Measurements from ENCODE around the gene DHRSX. TPM values are rescaled to one million over a fixed set of nuclear protein-coding genes. Genes with fewer than 3 reads are reported as not detected.
"Not testable (repeated sequence)": the region's sequence is repeated elsewhere in the genome, so short reads cannot be mapped to it uniquely, and the experiment has no call there.

The DHRSX gene
- total and polyA plus RNA-seq, 7 experiments from 2014 or later, result 15.0 to 26.2 (median 17.6) TPM

GRCh38 chrX:2512501-2512900 is 11.7 kb upstream of the DHRSX start:
- ChIA-PET POLR2A (no interaction called here), CTCF (no interaction called here)
- DNase-seq, result no peak
- Histone ChIP-seq H3K9me3 (ENCODE audit: control insufficient read depth in 2 of 3, low read length in 3 of 3) (no peaks in the 10 kb centered on the region), H3K4me1 (ENCODE audit: control insufficient read depth in 2 of 2, insufficient read depth in 2 of 2, low read length in 2 of 2) (no peaks in the 10 kb centered on the region), H3K27me3 (ENCODE audit: control insufficient read depth in 2 of 2, insufficient read depth in 2 of 2, low read length in 2 of 2) (no peaks in the 10 kb centered on the region), H3K36me3 (ENCODE audit: control insufficient read depth in 2 of 3, insufficient read depth in 3 of 3, low read length in 3 of 3) (no peaks in the 10 kb centered on the region), H3K27ac (ENCODE audit: low read depth, low read length) (no peak overlapping the region), H3K4me3 (ENCODE audit: low read length) (no peak overlapping the region)
- intact Hi-C loops (cut with micrococcal nuclease), result no loop called here
- peaks cover 0 to 7% (median 0%) of the 10 kb centered on the region in 5 donors for H3K27me3 Mint-ChIP-seq
- no peak overlapping the region for H3K27ac Mint-ChIP-seq
- ATAC-seq, result no peak
- H3K36me3 Mint-ChIP-seq, result no peaks in the 10 kb centered on the region
- no peaks in the 10 kb centered on the region for H3K9me3 Mint-ChIP-seq
- H3K4me3 Mint-ChIP-seq, result no peak overlapping the region
- H3K4me1 Mint-ChIP-seq, result peaks cover 0 to 5% (median 4%) of the 10 kb centered on the region in 7 donors

DNA sequence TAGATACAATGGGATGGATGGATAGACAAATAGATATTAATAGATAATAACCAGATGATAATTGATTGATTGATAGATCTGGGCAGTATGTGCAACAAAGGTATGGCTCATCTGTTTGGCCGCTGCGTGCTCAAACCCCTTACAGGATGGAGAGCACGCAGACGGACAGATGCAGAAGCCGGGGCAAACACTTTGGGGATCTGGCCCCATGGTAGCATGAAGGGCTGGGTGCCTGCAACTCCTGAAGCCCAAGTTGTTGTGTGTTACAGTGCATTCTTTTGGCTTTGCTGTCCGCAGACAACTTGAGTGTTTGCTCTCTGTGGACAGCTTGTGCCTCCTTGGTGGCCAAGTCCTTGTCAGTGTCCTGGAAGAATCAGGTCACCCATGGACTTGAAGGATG is 10.6 kb upstream of the DHRSX start:
- peaks cover 0 to 5% (median 0%) of the 10 kb centered on the region in 7 donors for H3K4me1 Mint-ChIP-seq

GRCh38 chrX:2508648-2509335 is 8.0 kb upstream of the DHRSX start:
- Mint-ChIP-seq H3K4me1 (peaks cover 0 to 5% (median 0%) of the 10 kb centered on the region in 7 donors), H3K9me3 (no peaks in the 10 kb centered on the region), H3K27me3 (peaks cover 0 to 4% (median 0%) of the 10 kb centered on the region in 5 donors), H3K27ac (peak overlapping the region in 1 of 9 donors; percentile 1), H3K36me3 (no peaks in the 10 kb centered on the region), H3K4me3 (no peak overlapping the region)
- intact Hi-C loops (cut with micrococcal nuclease), result no loop called here
- DNase-seq (no peak), ATAC-seq (no peak)
- no peak overlapping the region for H3K27ac ChIP-seq (ENCODE audit: low read depth, low read length)
- H3K4me1 ChIP-seq (ENCODE audit: control insufficient read depth in 2 of 2, insufficient read depth in 2 of 2, low read length in 2 of 2), result no peaks in the 10 kb centered on the region
- ChIA-PET CTCF (no interaction called here), POLR2A (no interaction called here)
- no peaks in the 10 kb centered on the region for H3K36me3 ChIP-seq (ENCODE audit: control insufficient read depth in 2 of 3, insufficient read depth in 3 of 3, low read length in 3 of 3)
- no peaks in the 10 kb centered on the region for H3K9me3 ChIP-seq (ENCODE audit: control insufficient read depth in 2 of 3, low read length in 3 of 3)
- no peak overlapping the region for H3K4me3 ChIP-seq (ENCODE audit: low read length)
- H3K27me3 ChIP-seq (ENCODE audit: control insufficient read depth in 2 of 2, insufficient read depth in 2 of 2, low read length in 2 of 2), result no peaks in the 10 kb centered on the region

More for the DNA sequence above, 10.6 kb upstream of the DHRSX start:
- Histone ChIP-seq H3K27me3 (ENCODE audit: control insufficient read depth in 2 of 2, insufficient read depth in 2 of 2, low read length in 2 of 2) (no peaks in the 10 kb centered on the region), H3K4me1 (ENCODE audit: control insufficient read depth in 2 of 2, insufficient read depth in 2 of 2, low read length in 2 of 2) (no peaks in the 10 kb centered on the region), H3K36me3 (ENCODE audit: control insufficient read depth in 2 of 3, insufficient read depth in 3 of 3, low read length in 3 of 3) (no peaks in the 10 kb centered on the region), H3K27ac (ENCODE audit: low read depth, low read length) (no peak overlapping the region), H3K9me3 (ENCODE audit: control insufficient read depth in 2 of 3, low read length in 3 of 3) (no peaks in the 10 kb centered on the region), H3K4me3 (ENCODE audit: low read length) (no peak overlapping the region)
- DNase-seq (no peak), ATAC-seq (no peak)
- Mint-ChIP-seq H3K36me3 (no peaks in the 10 kb centered on the region), H3K9me3 (no peaks in the 10 kb centered on the region), H3K4me3 (no peak overlapping the region), H3K27ac (no peak overlapping the region), H3K27me3 (peaks cover 0 to 7% (median 0%) of the 10 kb centered on the region in 5 donors)
- ChIA-PET POLR2A (no interaction called here), CTCF (no interaction called here)
- intact Hi-C loops (cut with micrococcal nuclease), result no loop called here

- H3K27ac Mint-ChIP-seq, result peak overlapping the region in 1 of 9 donors; percentile 14
- H3K4me1 ChIP-seq (ENCODE audit: control insufficient read depth in 2 of 2, insufficient read depth in 2 of 2, low read length in 2 of 2), result no peaks in the 10 kb centered on the region
- no peak for ATAC-seq
- H3K27ac ChIP-seq (ENCODE audit: low read depth, low read length), result no peak overlapping the region
- H3K4me3 Mint-ChIP-seq, result no peak overlapping the region
- H3K9me3 Mint-ChIP-seq, result no peaks in the 10 kb centered on the region
- peaks cover 0 to 4% (median 0%) of the 10 kb centered on the region in 5 donors for H3K27me3 Mint-ChIP-seq
- no peaks in the 10 kb centered on the region for H3K36me3 ChIP-seq (ENCODE audit: control insufficient read depth in 2 of 3, insufficient read depth in 3 of 3, low read length in 3 of 3)
- no peak for DNase-seq
- ChIA-PET POLR2A (no interaction called here), CTCF (no interaction called here)
- H3K9me3 ChIP-seq (ENCODE audit: control insufficient read depth in 2 of 3, low read length in 3 of 3), result no peaks in the 10 kb centered on the region
- no peak overlapping the region for H3K4me3 ChIP-seq (ENCODE audit: low read length)
- H3K36me3 Mint-ChIP-seq, result no peaks in the 10 kb centered on the region
- H3K27me3 ChIP-seq (ENCODE audit: control insufficient read depth in 2 of 2, insufficient read depth in 2 of 2, low read length in 2 of 2), result no peaks in the 10 kb centered on the region
- peaks cover 0 to 5% (median 0%) of the 10 kb centered on the region in 7 donors for H3K4me1 Mint-ChIP-seq
- intact Hi-C loops (cut with micrococcal nuclease), result no loop called here
Observed at GRCh38 chrX:2507904-2508627, 7.3 kb upstream of the DHRSX start.

DNA sequence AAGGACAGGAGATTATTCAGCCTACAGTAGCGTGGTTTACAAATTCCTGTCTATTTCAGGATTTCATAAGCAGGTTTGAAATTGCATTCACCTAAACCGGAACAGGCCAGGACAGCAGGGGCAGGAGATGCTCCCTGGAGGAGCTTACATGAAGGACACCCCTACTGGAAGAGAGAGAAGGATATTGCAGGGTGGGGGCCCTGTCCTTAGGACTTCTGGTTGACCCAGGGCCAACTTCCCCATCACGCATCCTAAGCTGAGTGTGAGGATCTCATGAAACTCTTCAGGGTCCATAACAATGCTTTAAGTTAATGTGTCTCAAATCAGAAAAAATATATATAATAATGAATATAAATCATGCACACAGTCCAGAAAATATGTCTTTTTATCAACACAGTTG is 6.4 kb upstream of the DHRSX start:
- intact Hi-C loops (cut with micrococcal nuclease), result no loop called here
- H3K4me1 Mint-ChIP-seq, result peaks cover 0 to 5% (median 0%) of the 10 kb centered on the region in 7 donors
- Histone ChIP-seq H3K9me3 (ENCODE audit: control insufficient read depth in 2 of 3, low read length in 3 of 3) (no peaks in the 10 kb centered on the region), H3K36me3 (ENCODE audit: control insufficient read depth in 2 of 3, insufficient read depth in 3 of 3, low read length in 3 of 3) (no peaks in the 10 kb centered on the region), H3K27ac (ENCODE audit: low read depth, low read length) (no peak overlapping the region), H3K4me1 (ENCODE audit: control insufficient read depth in 2 of 2, insufficient read depth in 2 of 2, low read length in 2 of 2) (no peaks in the 10 kb centered on the region), H3K4me3 (ENCODE audit: low read length) (no peak overlapping the region), H3K27me3 (ENCODE audit: control insufficient read depth in 2 of 2, insufficient read depth in 2 of 2, low read length in 2 of 2) (no peaks in the 10 kb centered on the region)
- DNase-seq, result no peak
- no peak overlapping the region for H3K4me3 Mint-ChIP-seq
- peaks cover 0 to 4% (median 0%) of the 10 kb centered on the region in 5 donors for H3K27me3 Mint-ChIP-seq
- H3K9me3 Mint-ChIP-seq, result no peaks in the 10 kb centered on the region
- POLR2A ChIA-PET, result no interaction called here
- H3K36me3 Mint-ChIP-seq, result no peaks in the 10 kb centered on the region
- ATAC-seq, result no peak
- CTCF ChIA-PET, result no interaction called here
- no peak overlapping the region for H3K27ac Mint-ChIP-seq

DNA sequence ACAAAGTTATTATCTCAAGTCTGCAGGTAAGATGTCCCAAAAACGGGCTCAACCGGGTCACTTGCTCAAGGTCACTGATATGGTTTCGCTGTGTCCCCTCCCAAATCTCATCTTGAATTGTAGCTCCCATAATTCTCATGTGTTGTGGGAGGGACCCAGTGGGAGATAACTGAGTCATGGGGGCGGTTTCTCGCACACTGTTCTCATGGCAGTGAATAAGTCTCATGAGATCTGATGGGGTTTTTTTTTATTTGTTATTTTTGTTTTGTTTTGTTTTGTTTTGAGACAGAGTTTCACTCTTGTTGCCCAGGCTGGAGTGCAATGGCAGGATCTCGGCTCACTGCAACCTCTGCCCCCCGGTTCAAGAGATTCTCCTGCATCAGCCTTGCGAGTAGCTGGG is 4.6 kb upstream of the DHRSX start:
- H3K4me3 ChIP-seq (ENCODE audit: low read length); H3K4me3 Mint-ChIP-seq; CTCF ChIA-PET; H3K4me1 ChIP-seq (ENCODE audit: control insufficient read depth in 2 of 2, insufficient read depth in 2 of 2, low read length in 2 of 2); H3K9me3 Mint-ChIP-seq; H3K36me3 Mint-ChIP-seq; H3K27me3 Mint-ChIP-seq; ATAC-seq; H3K36me3 ChIP-seq (ENCODE audit: control insufficient read depth in 2 of 3, insufficient read depth in 3 of 3, low read length in 3 of 3); intact Hi-C loops (cut with micrococcal nuclease); H3K27ac ChIP-seq (ENCODE audit: low read depth, low read length); H3K9me3 ChIP-seq (ENCODE audit: control insufficient read depth in 2 of 3, low read length in 3 of 3); DNase-seq; H3K27me3 ChIP-seq (ENCODE audit: control insufficient read depth in 2 of 2, insufficient read depth in 2 of 2, low read length in 2 of 2); POLR2A ChIA-PET: not testable (repeated sequence)
- Mint-ChIP-seq H3K4me1 (peaks cover 0 to 12% (median 2%) of the 10 kb centered on the region in 7 donors), H3K27ac (peak overlapping the region in 1 of 9 donors; percentile 26)

Measured in naive thymus-derived CD4-positive, alpha-beta T cell (primary cell).